HepG2 (cell line): ENCODE measurements around the gene CSTB. TPM values are rescaled to one million over a fixed set of nuclear protein-coding genes. Genes with fewer than 3 reads are reported as not detected.
A peak's percentile ranks its signal among the peaks of the same experiment; 100 is the strongest.

Experiments used
- ELK4 ChIP-seq: sonication (generic); formaldehyde crosslinking; IDR thresholded peaks from 2 replicates; pipeline ENCODE4 v1.9.0; 2021; ENCODE audit warnings: missing genetic modification reagents, borderline replicate concordance
- HDAC1 ChIP-seq: sonication (generic); formaldehyde crosslinking; IDR thresholded peaks from 2 replicates; pipeline ENCODE4 v1.5.1; 2020; ENCODE audit warnings: mild to moderate bottlenecking, missing genetic modification reagents
- RBFOX2 ChIP-seq: fragments of 200-400 bp; formaldehyde crosslinking; IDR thresholded peaks from 2 replicates; pipeline ENCODE4 v1.6.1; 2017; ENCODE audit warnings: low read depth, mild to moderate bottlenecking, low read length
- RNF219 ChIP-seq: sonication (generic); formaldehyde crosslinking; IDR thresholded peaks from 2 replicates; pipeline ENCODE4 v1.5.0; 2020; ENCODE audit warnings: mild to moderate bottlenecking, missing genetic modification reagents
- SRSF9 ChIP-seq: fragments of 200-400 bp; formaldehyde crosslinking; IDR thresholded peaks from 2 replicates; pipeline ENCODE4 v1.6.1; 2018; ENCODE audit warnings: borderline replicate concordance, mild to moderate bottlenecking, low read depth, low read length; ENCODE audit not compliant: insufficient read depth, poor library complexity, severe bottlenecking
- YEATS4 ChIP-seq: sonication (generic); formaldehyde crosslinking; IDR thresholded peaks from 2 replicates; pipeline ENCODE4 v1.4.0; 2020; ENCODE audit warnings: missing genetic modification reagents, borderline replicate concordance
- ZFP91 ChIP-seq: sonication (generic); formaldehyde crosslinking; IDR thresholded peaks from 2 replicates; pipeline ENCODE4 v1.9.0; 2022; ENCODE audit warnings: missing genetic modification reagents, mild to moderate bottlenecking, borderline replicate concordance
- ZNF143 ChIP-seq: sonication (generic); formaldehyde crosslinking; IDR thresholded peaks from 2 replicates; pipeline ENCODE4 v1.4.0; 2020; ENCODE audit warnings: missing genetic modification reagents
- ZNF441 ChIP-seq: sonication (generic); formaldehyde crosslinking; IDR thresholded peaks from 2 replicates; pipeline ENCODE4 v1.7.0; 2021; ENCODE audit warnings: missing genetic modification reagents, borderline replicate concordance
- ZNF570 ChIP-seq: sonication (generic); formaldehyde crosslinking; IDR thresholded peaks from 2 replicates; pipeline ENCODE4 v1.4.0; 2020; ENCODE audit warnings: mild to moderate bottlenecking, missing genetic modification reagents, borderline replicate concordance
- ZNF576 ChIP-seq: sonication (generic); formaldehyde crosslinking; IDR thresholded peaks from 2 replicates; pipeline ENCODE4 v1.4.0; 2020; ENCODE audit warnings: mild to moderate bottlenecking, missing genetic modification reagents
- ZNF609 ChIP-seq: sonication (generic); formaldehyde crosslinking; IDR thresholded peaks from 2 replicates; pipeline ENCODE4 v1.4.0; 2020; ENCODE audit warnings: mild to moderate bottlenecking, missing genetic modification reagents, borderline replicate concordance
- ZNF768 ChIP-seq: sonication (generic); formaldehyde crosslinking; IDR thresholded peaks from 2 replicates; pipeline ENCODE4 v1.4.0; 2020; ENCODE audit warnings: missing genetic modification reagents
- ZNF784 ChIP-seq: sonication (generic); formaldehyde crosslinking; IDR thresholded peaks from 2 replicates; pipeline ENCODE4 v1.5.1; 2020; ENCODE audit warnings: missing genetic modification reagents, mild to moderate bottlenecking, borderline replicate concordance
- ZNF790 ChIP-seq: sonication (generic); formaldehyde crosslinking; IDR thresholded peaks from 2 replicates; pipeline ENCODE4 v1.8.0; 2022; ENCODE audit warnings: missing genetic modification reagents, mild to moderate bottlenecking, borderline replicate concordance
- ZNF850 ChIP-seq: sonication (generic); formaldehyde crosslinking; conservative IDR thresholded peaks from 2 replicates; pipeline ENCODE4 v1.9.0; 2021; ENCODE audit warnings: mild to moderate bottlenecking, missing genetic modification reagents
- polyA plus RNA-seq, 8 experiments: library from polyadenylated mRNA; depleted of rRNA in 3 of 8; stranded (reverse) in 7 of 8; unstranded in 1 of 8; fragments of >200 nt; fragmentation: Illumina TruSeq in 4 of 8; extraction: Trizol in 4 of 8; gene quantifications; 2 replicates each; pipeline versions ENCODE4 v1.2.1 to v1.2.3, GENCODE V29; 2011 to 2016; ENCODE audit warnings: low read depth in 4 of 8, missing spikeins in 1 of 8, mixed read lengths in 1 of 8; ENCODE audit not compliant: insufficient read depth in 1 of 8
- total RNA-seq, 5 experiments: library from RNA; depleted of rRNA; stranded (reverse); fragments of >200 nt; fragmentation: Illumina TruSeq; extraction: Trizol; gene quantifications; 2 replicates each; pipeline ENCODE4 v1.2.3, GENCODE V29; 2016; ENCODE audit warnings: low read depth in 1 of 5

The CSTB gene
- total and polyA plus RNA-seq, 2 of the 13 experiments (the other 11 are each of a cell fraction or from before 2014, with no cell fraction given) = 11.7 to 94.1 TPM

GRCh38 chr21:43731891-43732711 lies 44.0 kb downstream of the CSTB start (continued):
- TF ChIP-seq RBFOX2 = 0 out of 2 replicates have a peak, but pooled peaks have one; percentile 32
- no peak for TF ChIP-seq ZNF784
- no peak for TF ChIP-seq ZNF570
- peak; percentile 14 for TF ChIP-seq HDAC1 (CRISPR knock-in tag)
- no peak for TF ChIP-seq ZNF143 (CRISPR knock-in tag)
- no peak for TF ChIP-seq ZNF850 (CRISPR knock-in tag)
- TF ChIP-seq ZNF441 (CRISPR knock-in tag) = no peak
- no peak for TF ChIP-seq YEATS4 (CRISPR knock-in tag)
- TF ChIP-seq ZNF790 (CRISPR knock-in tag) = 0 out of 2 replicates have a peak, but pooled peaks have one; percentile 11
- no peak for TF ChIP-seq ZNF576 (CRISPR knock-in tag)
- no peak for TF ChIP-seq ZNF609
- TF ChIP-seq ZFP91 = peak; percentile 42; the same call in 1 of the 2 replicates
- TF ChIP-seq SRSF9 = no peak
- TF ChIP-seq RNF219 = no peak
- TF ChIP-seq ELK4 (CRISPR knock-in tag) = no peak
- no peak for TF ChIP-seq ZNF768 (CRISPR knock-in tag)
